GM10266 (cell line): ENCODE results near the gene ZMAT3.
"Not testable (repeated sequence)": the region's sequence is repeated elsewhere in the genome, so short reads cannot be mapped to it uniquely, and the experiment has no call there.

Experiments
- DNase-seq: peaks from one replicate; pipeline ENCODE4 v3.0.0; 2012; ENCODE audit errors: extremely low spot score
- TF ChIP-seq, protein P1 (sequence below): IDR thresholded peaks from 2 replicates; pipeline ENCODE4 v1.5.1; 2012; ENCODE audit warnings: mild to moderate bottlenecking, low read depth; ENCODE audit not compliant: control insufficient read depth, insufficient read depth; ENCODE audit errors: missing control alignments

The ZMAT3 gene

GRCh38 chr3:179071323-179072099 is at the start of gene ZMAT3:
TSS of gene ZMAT3 (minus strand) at chr3:179071809. CDS start at chr3:179067752, 4,057 bp downstream.
- TF ChIP-seq, protein P1, sequence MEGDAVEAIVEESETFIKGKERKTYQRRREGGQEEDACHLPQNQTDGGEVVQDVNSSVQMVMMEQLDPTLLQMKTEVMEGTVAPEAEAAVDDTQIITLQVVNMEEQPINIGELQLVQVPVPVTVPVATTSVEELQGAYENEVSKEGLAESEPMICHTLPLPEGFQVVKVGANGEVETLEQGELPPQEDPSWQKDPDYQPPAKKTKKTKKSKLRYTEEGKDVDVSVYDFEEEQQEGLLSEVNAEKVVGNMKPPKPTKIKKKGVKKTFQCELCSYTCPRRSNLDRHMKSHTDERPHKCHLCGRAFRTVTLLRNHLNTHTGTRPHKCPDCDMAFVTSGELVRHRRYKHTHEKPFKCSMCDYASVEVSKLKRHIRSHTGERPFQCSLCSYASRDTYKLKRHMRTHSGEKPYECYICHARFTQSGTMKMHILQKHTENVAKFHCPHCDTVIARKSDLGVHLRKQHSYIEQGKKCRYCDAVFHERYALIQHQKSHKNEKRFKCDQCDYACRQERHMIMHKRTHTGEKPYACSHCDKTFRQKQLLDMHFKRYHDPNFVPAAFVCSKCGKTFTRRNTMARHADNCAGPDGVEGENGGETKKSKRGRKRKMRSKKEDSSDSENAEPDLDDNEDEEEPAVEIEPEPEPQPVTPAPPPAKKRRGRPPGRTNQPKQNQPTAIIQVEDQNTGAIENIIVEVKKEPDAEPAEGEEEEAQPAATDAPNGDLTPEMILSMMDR: no peak
- DNase-seq: peak; percentile 93

GRCh38 chr3:179116816-179117215 is 45.2 kb upstream of the ZMAT3 start:
- TF ChIP-seq, protein P1: no peak
- DNase-seq: no peak

- not testable (repeated sequence) for DNase-seq
Measured at GRCh38 chr3:179115444-179115843, 43.8 kb upstream of the ZMAT3 start.

GRCh38 chr3:179113903-179114302 is 42.3 kb upstream of the ZMAT3 start:
- no peak for DNase-seq
- TF ChIP-seq, protein P1: no peak

DNA sequence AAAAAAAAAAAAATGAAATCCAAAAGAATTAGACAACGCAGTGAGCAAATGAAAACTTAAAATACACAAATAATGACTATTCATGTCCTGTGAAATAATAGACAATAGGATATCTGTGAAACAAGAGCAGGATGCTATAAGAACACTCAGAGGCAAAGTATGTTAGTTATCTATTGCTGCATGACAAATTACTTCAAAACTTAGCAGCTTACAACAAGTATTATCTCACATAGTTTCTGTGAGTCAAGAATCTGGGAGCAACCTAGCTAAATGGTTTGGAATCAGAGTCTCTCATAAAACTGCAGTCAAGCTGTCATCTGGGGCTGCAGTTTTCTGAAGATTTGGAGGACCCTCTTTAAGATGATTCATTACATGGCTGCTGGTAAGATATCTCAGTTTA is 36.5 kb upstream of the ZMAT3 start:
- TF ChIP-seq, protein P1: no peak
- no peak for DNase-seq

DNA sequence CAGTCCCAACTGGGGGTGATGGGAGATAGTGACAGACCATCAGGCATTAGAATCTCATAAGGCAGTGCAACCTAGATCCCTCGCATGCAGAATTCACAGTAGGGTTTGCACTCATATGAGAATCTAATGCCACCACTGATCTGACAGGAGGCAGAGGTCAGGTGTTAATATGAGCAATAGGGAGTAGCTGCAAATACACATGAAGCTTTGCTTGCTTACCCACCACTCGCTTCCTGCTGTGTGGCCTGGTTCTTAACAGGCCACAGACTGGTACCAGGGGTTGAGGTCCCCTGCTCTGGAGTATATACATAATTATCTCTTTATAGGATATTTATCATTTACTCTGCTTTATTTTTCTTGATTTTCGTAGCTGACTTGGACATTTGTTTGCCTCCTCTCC is 36.0 kb upstream of the ZMAT3 start:
- TF ChIP-seq, protein P1: no peak
- DNase-seq: no peak

DNA sequence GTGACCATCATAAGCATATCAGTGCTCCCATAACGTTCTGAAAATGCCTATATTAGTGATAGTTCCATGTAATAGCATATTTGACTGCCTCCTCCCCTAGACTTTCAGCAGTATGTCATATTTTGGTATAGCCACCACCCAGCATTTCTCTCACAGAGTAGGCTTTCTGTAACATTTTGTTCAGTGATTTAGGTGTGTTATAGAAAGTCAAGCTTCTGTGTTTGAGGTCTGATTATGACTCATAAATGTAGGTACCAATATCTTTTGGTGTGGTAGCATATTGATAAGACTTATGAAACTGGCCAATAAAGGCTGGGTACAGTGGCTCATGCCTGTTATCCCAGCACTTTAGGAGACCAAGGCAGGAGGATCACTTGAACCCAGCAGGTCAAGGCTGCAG is 34.3 kb upstream of the ZMAT3 start:
- no peak for DNase-seq
- TF ChIP-seq, protein P1: no peak
